HEK293 (cell line): ENCODE results near the gene SMLR1.

Source experiments
- CTCF ChIP-seq: fragments of 450-650 bp; formaldehyde crosslinking; IDR thresholded peaks from 2 replicates; pipeline ENCODE4 v1.5.1; 2016; ENCODE audit warnings: missing biosample characterization, missing genetic modification characterization
- ZSCAN18 ChIP-seq: fragments of 450-650 bp; formaldehyde crosslinking; IDR thresholded peaks from 2 replicates; pipeline ENCODE4 v1.5.1; 2016; ENCODE audit warnings: missing biosample characterization, missing genetic modification characterization

GRCh38 chr6:130865793-130866192, 38.6 kb downstream of the SMLR1 start:
- TF ChIP-seq CTCF (tag by site-specific recombination) (no peak), ZSCAN18 (no peak)
